Measurements from ENCODE around the gene ASIP. TPM values are rescaled to one million over a fixed set of nuclear protein-coding genes. Genes with fewer than 3 reads are reported as not detected.
"Not testable (repeated sequence)": the region's sequence is repeated elsewhere in the genome, so short reads cannot be mapped to it uniquely, and the experiment has no call there.

The ASIP gene
- total RNA-seq, 4 donors from 2014 or later = not detected

DNA sequence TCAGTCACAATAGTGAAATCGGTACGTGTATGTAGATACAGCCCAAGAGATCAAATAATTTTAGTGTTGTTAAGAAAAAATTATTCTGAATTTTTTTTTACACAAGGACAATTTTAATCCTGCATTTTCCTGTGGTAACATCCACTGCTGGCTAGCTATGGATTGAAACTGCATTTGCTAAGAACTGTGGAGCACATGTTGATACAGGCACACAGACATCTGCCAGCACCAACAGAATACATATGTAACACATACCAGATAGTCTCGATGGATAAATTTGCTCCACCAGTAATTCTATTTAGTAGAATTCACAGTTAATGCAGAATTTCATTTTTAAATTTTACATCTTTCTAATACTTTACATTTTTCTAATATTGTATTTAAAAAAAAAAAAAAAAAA, 2.2 kb downstream of the ASIP start:
- Histone ChIP-seq H3K36me3 (no peaks in the 10 kb centered on the region), H3K4me3 (no peak overlapping the region), H3K4me1 (no peaks in the 10 kb centered on the region), H3K27me3 (no peaks in the 10 kb centered on the region), H3K27ac (no peak overlapping the region), H3K9me3 (no peaks in the 10 kb centered on the region)
- no peak for DNase-seq
- TF ChIP-seq, protein P1, sequence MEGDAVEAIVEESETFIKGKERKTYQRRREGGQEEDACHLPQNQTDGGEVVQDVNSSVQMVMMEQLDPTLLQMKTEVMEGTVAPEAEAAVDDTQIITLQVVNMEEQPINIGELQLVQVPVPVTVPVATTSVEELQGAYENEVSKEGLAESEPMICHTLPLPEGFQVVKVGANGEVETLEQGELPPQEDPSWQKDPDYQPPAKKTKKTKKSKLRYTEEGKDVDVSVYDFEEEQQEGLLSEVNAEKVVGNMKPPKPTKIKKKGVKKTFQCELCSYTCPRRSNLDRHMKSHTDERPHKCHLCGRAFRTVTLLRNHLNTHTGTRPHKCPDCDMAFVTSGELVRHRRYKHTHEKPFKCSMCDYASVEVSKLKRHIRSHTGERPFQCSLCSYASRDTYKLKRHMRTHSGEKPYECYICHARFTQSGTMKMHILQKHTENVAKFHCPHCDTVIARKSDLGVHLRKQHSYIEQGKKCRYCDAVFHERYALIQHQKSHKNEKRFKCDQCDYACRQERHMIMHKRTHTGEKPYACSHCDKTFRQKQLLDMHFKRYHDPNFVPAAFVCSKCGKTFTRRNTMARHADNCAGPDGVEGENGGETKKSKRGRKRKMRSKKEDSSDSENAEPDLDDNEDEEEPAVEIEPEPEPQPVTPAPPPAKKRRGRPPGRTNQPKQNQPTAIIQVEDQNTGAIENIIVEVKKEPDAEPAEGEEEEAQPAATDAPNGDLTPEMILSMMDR (IDR thresholded peaks at IDR 0.05) = no peak
- TF ChIP-seq POLR2A (IDR thresholded peaks at IDR 0.05) = no peak

DNA sequence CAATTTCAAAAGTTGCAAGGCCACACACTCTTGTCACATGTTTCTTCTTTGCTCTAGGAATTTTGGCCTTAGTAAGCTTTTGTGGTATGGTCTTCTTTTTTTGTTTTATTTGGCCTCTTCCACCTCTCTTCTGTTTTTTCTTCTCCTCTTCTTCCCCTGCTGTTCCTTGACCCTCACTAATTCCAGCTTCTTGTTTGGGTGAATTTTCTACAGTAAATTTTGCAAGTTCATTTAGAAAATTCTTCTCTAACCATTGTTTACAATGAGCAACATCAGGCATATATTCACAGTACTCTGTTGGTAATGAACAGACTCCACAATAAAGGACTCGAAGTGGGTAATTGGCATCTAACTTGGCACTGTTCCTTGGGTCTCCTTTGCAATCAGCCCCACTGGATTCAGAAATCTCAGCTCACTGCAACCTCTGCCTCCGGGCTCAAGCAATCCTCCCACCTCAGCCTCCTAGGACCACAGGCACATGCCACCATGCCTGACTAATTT, 5.0 kb downstream of the ASIP start:
- no peak overlapping the region for H3K4me3 ChIP-seq
- no peaks in the 10 kb centered on the region for H3K4me1 ChIP-seq
- no peaks in the 10 kb centered on the region for H3K9me3 ChIP-seq
- DNase-seq = no peak
- H3K27me3 ChIP-seq = no peaks in the 10 kb centered on the region
- TF ChIP-seq POLR2A (IDR thresholded peaks at IDR 0.05) = no peak
- TF ChIP-seq, protein P1 (IDR thresholded peaks at IDR 0.05) = no peak
- no peak overlapping the region for H3K27ac ChIP-seq
- no peaks in the 10 kb centered on the region for H3K36me3 ChIP-seq

DNA sequence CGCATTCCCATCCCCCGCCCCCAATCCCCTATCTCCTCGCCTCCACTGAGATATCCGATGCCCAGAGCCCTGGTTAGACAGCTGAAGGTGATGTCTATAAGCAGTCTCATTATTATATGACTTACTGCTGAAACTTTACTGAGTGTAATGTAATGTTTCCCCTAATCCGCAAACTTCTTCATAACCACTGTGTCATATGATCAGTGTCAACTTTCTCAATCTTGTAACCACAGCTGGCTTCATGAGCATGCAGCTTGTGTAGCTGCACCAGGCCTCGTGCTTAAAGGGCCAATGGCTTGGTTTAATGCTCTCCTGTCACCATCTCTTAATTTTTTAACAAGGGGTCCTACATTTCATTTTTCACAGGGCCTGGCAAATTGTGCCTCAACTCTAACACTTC, 8.1 kb downstream of the ASIP start:
- H3K27me3 ChIP-seq = no peaks in the 10 kb centered on the region
- no peaks in the 10 kb centered on the region for H3K36me3 ChIP-seq
- peak overlapping the region in 1 of 4 donors; percentile 46 for H3K27ac ChIP-seq
- TF ChIP-seq POLR2A (IDR thresholded peaks at IDR 0.05) = no peak
- TF ChIP-seq, protein P1 (IDR thresholded peaks at IDR 0.05) = no peak
- H3K4me3 ChIP-seq = no peak overlapping the region
- no peaks in the 10 kb centered on the region for H3K9me3 ChIP-seq
- DNase-seq = peak in 1 of 3 donors; percentile 41
- H3K4me1 ChIP-seq = no peaks in the 10 kb centered on the region

DNA sequence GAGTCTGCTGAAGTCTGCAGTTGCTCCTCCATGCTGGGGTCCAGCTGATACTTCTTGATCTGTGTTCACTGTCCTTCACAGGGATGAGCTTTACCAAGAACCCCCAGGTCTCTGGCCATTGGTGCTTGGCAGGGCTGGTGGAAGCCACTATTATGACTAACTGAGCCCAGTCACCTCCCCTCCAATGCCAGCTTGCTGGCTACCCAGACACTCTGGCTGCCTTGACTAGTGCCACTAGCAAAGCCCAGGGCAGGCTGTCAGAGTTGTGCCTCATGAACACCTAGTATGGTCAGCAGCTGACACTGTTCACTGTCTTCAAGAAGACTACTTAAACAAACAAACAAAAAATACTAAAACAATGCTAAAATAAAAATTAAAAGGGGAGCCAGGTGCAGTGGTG, 8.8 kb downstream of the ASIP start:
- Histone ChIP-seq H3K27me3 (no peaks in the 10 kb centered on the region), H3K27ac (no peak overlapping the region), H3K36me3 (no peaks in the 10 kb centered on the region), H3K4me1 (no peaks in the 10 kb centered on the region), H3K9me3 (no peaks in the 10 kb centered on the region), H3K4me3 (no peak overlapping the region)
- no peak for DNase-seq
- no peak for TF ChIP-seq POLR2A (IDR thresholded peaks at IDR 0.05)
- TF ChIP-seq, protein P1 (IDR thresholded peaks at IDR 0.05) = no peak

DNA sequence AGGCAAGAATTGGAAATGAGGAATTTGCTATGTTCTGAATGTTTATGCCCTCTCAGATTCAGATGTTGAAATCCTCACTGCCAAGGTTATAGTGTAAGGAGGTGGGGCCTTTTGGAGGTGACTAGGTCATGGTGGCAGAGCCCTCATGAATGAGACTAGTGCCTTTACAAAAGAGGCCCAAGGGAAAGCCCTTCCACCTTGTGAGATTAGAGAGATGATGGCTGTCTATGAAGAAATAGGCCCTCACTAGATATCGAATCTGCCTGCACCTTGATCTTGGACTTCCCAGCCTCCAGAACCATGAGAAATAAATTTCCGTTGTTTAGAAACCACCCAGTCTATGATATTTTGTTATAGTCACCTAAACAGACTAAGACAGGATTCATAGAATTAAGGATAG, 10.4 kb downstream of the ASIP start:
- no peak for DNase-seq
- H3K9me3 ChIP-seq = no peaks in the 10 kb centered on the region
- H3K27ac ChIP-seq = no peak overlapping the region
- no peaks in the 10 kb centered on the region for H3K27me3 ChIP-seq
- no peak overlapping the region for H3K4me3 ChIP-seq
- no peaks in the 10 kb centered on the region for H3K36me3 ChIP-seq
- H3K4me1 ChIP-seq = no peaks in the 10 kb centered on the region
- TF ChIP-seq, protein P1 (IDR thresholded peaks at IDR 0.05) = no peak
- TF ChIP-seq POLR2A (IDR thresholded peaks at IDR 0.05) = no peak

GRCh38 chr20:34252431-34253086, 11.3 kb downstream of the ASIP start:
- H3K4me3 ChIP-seq, H3K27me3 ChIP-seq, DNase-seq, H3K9me3 ChIP-seq, H3K27ac ChIP-seq, H3K36me3 ChIP-seq, H3K4me1 ChIP-seq: not testable (repeated sequence)

Data from Peyer's patch (tissue), 4 donors.